Muscle of leg (tissue), 11 donors: ENCODE measurements around the gene FAM83G. TPM values are rescaled to one million over a fixed set of nuclear protein-coding genes. Genes with fewer than 3 reads are reported as not detected.
"Not testable (repeated sequence)": the region's sequence is repeated elsewhere in the genome, so short reads cannot be mapped to it uniquely, and the experiment has no call there.

Experiments used
- DNase-seq: peaks from one replicate; pipeline ENCODE4 v3.0.0; 2013
- H3K27ac ChIP-seq: one replicate; pipeline ENCODE4 v1.5.1; 2013; ENCODE audit warnings: mild to moderate bottlenecking, low read length, control low read depth
- H3K27me3 ChIP-seq: one replicate; pipeline ENCODE4 v1.6.1; 2013; ENCODE audit warnings: low read length; ENCODE audit not compliant: control insufficient read depth, insufficient read depth
- H3K36me3 ChIP-seq: one replicate; pipeline ENCODE4 v1.6.1; 2013; ENCODE audit warnings: low read length; ENCODE audit not compliant: control insufficient read depth, insufficient read depth
- H3K4me1 ChIP-seq: one replicate; pipeline ENCODE4 v1.6.1; 2013; ENCODE audit warnings: low read length; ENCODE audit not compliant: control insufficient read depth, insufficient read depth
- H3K4me3 ChIP-seq: one replicate; pipeline ENCODE4 v1.5.1; 2013; ENCODE audit warnings: low read length, control low read depth
- H3K9me3 ChIP-seq: replicated peaks from 2 replicates; pipeline ENCODE4 v1.6.1; 2013; ENCODE audit warnings: low read depth, low read length; ENCODE audit not compliant: control insufficient read depth
- WGBS: methylation state at CpG from one replicate; pipeline ENCODE4 v1.1.5; 2013; ENCODE audit warnings: missing lambda C conversion rate; ENCODE audit not compliant: insufficient coverage; 5-methylcytosine and 5-hydroxymethylcytosine counted together
- polyA plus RNA-seq, 8 donors: library from polyadenylated mRNA; unstranded; fragments of 120-200 nt; gene quantifications; one replicate each; pipeline versions ENCODE4 v1.2.1 to v1.2.3, GENCODE V29; 2013; ENCODE audit warnings: inconsistent platforms in 1 of 8, low replicate concordance in 1 of 8; ENCODE audit not compliant: insufficient read length in 8 of 8, insufficient read depth in 1 of 8
- total RNA-seq: library from RNA; stranded (reverse); fragments of 120-200 nt; gene quantifications from one replicate; pipeline ENCODE4 v1.2.4, GENCODE V29; 2013

Gene FAM83G
- total and polyA plus RNA-seq, 9 donors, result 0.11 to 1.4 (median 0.26) TPM

- not testable (repeated sequence) for H3K27me3 ChIP-seq, H3K36me3 ChIP-seq, DNase-seq, H3K27ac ChIP-seq, H3K9me3 ChIP-seq, H3K4me1 ChIP-seq, H3K4me3 ChIP-seq
- WGBS, result no CpG with 5 or more reads among the region's 12 CpGs
Observed at GRCh38 chr17:19038730-19039129, 34.2 kb upstream of the FAM83G start.

- not testable (repeated sequence) for DNase-seq, H3K4me1 ChIP-seq, H3K4me3 ChIP-seq, H3K27me3 ChIP-seq, H3K27ac ChIP-seq, H3K9me3 ChIP-seq, H3K36me3 ChIP-seq
- no CpG with 5 or more reads among the region's 17 CpGs for WGBS
Observed at GRCh38 chr17:19038007-19038406, 33.4 kb upstream of the FAM83G start.

- no CpG with 5 or more reads among the region's 6 CpGs for WGBS
- not testable (repeated sequence) for H3K4me1 ChIP-seq, H3K27me3 ChIP-seq, DNase-seq, H3K36me3 ChIP-seq, H3K27ac ChIP-seq, H3K4me3 ChIP-seq, H3K9me3 ChIP-seq
Observed at GRCh38 chr17:19037547-19037946, 33.0 kb upstream of the FAM83G start.

- H3K27me3 ChIP-seq, H3K36me3 ChIP-seq, DNase-seq, H3K4me1 ChIP-seq, H3K9me3 ChIP-seq, H3K4me3 ChIP-seq, H3K27ac ChIP-seq: not testable (repeated sequence)
- WGBS, result no CpG with 5 or more reads among the region's 6 CpGs
Observed at GRCh38 chr17:19036186-19036585, 31.6 kb upstream of the FAM83G start.

GRCh38 chr17:19032377-19032988 is 27.9 kb upstream of the FAM83G start:
- not testable (repeated sequence) for H3K27ac ChIP-seq, H3K9me3 ChIP-seq, DNase-seq, H3K36me3 ChIP-seq, H3K4me3 ChIP-seq, H3K4me1 ChIP-seq, H3K27me3 ChIP-seq
- no CpG with 5 or more reads among the region's 24 CpGs for WGBS

GRCh38 chr17:19031729-19032128 is 27.2 kb upstream of the FAM83G start:
- WGBS, result no CpG with 5 or more reads among the region's 4 CpGs
- not testable (repeated sequence) for DNase-seq, H3K4me3 ChIP-seq, H3K9me3 ChIP-seq, H3K36me3 ChIP-seq, H3K4me1 ChIP-seq, H3K27me3 ChIP-seq, H3K27ac ChIP-seq

GRCh38 chr17:19030771-19031449 is 26.3 kb upstream of the FAM83G start:
- not testable (repeated sequence) for H3K9me3 ChIP-seq, H3K27me3 ChIP-seq, H3K27ac ChIP-seq, H3K4me3 ChIP-seq, DNase-seq, H3K36me3 ChIP-seq, H3K4me1 ChIP-seq
- no CpG with 5 or more reads among the region's 5 CpGs for WGBS

- DNase-seq, H3K27ac ChIP-seq, H3K9me3 ChIP-seq, H3K4me3 ChIP-seq, H3K36me3 ChIP-seq, H3K27me3 ChIP-seq, H3K4me1 ChIP-seq: not testable (repeated sequence)
- WGBS, result no CpG with 5 or more reads among the region's 5 CpGs
Observed at GRCh38 chr17:19029740-19030139, 25.2 kb upstream of the FAM83G start.

GRCh38 chr17:19028671-19029070 is 24.1 kb upstream of the FAM83G start:
- not testable (repeated sequence) for H3K27me3 ChIP-seq, H3K4me1 ChIP-seq, H3K27ac ChIP-seq, DNase-seq, H3K36me3 ChIP-seq, H3K9me3 ChIP-seq, H3K4me3 ChIP-seq
- WGBS, result no CpG with 5 or more reads among the region's 11 CpGs

- Histone ChIP-seq H3K36me3 (no peaks in the 10 kb centered on the region), H3K9me3 (no peaks in the 10 kb centered on the region), H3K4me3 (no peak overlapping the region), H3K27ac (no peak overlapping the region), H3K27me3 (no peaks in the 10 kb centered on the region), H3K4me1 (peaks cover 3% of the 10 kb centered on the region)
- 72% methylated on average over 12 of the region's 22 CpGs for WGBS
- DNase-seq, result no peak
Observed at GRCh38 chr17:19024101-19025078, 19.8 kb upstream of the FAM83G start.
